ENCODE data around the gene THAP7.
"Not testable (repeated sequence)": the region's sequence is repeated elsewhere in the genome, so short reads cannot be mapped to it uniquely, and the experiment has no call there.

THAP7 gene

DNA sequence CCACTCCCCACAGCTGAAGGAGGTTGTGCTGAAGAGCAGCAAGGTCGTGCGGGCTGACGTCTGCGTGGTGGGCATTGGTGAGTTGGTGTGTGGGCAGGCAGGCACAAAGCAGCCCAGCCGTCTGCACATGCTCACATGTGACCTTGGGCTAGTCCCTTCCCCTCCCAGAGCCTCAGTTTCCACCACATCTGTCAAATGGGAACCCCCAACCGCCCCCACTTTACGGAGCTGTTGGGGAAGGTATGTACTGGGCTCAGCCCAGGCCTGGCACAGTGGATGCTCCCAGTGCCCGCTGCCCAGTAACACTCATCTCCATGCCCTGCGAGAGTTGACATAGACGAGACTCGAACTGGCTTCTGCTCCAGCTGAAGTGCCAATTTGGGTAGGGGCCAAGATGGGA, 24.9 kb downstream of the THAP7 start:
- DNase-seq: no peak

DNA sequence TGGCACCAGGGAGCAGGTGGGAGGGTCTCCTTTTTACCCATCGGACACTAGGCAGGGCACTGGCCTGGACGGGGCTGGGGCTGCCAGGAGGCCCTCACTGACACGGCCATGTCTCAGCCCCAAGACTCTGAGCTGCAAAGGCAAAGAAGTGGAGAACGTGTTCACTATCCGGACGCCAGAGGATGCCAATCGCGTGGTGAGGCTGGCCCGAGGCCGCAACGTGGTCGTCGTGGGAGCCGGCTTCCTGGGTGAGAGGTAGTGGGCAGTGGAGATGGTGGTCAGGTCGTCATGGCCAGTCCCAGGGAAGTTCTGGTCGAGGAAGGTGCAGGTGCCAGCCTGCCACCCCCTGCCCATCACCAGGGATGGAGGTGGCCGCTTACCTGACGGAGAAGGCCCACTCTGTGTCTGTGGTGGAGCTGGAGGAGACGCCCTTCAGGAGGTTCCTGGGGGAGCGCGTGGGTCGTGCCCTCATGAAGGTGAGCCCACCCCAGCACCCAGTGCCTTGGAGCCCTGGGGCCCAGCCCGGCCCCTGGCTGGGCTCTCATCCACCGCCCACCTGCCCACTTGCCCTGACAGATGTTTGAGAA, 25.5 kb downstream of the THAP7 start:
- DNase-seq: no peak

DNA sequence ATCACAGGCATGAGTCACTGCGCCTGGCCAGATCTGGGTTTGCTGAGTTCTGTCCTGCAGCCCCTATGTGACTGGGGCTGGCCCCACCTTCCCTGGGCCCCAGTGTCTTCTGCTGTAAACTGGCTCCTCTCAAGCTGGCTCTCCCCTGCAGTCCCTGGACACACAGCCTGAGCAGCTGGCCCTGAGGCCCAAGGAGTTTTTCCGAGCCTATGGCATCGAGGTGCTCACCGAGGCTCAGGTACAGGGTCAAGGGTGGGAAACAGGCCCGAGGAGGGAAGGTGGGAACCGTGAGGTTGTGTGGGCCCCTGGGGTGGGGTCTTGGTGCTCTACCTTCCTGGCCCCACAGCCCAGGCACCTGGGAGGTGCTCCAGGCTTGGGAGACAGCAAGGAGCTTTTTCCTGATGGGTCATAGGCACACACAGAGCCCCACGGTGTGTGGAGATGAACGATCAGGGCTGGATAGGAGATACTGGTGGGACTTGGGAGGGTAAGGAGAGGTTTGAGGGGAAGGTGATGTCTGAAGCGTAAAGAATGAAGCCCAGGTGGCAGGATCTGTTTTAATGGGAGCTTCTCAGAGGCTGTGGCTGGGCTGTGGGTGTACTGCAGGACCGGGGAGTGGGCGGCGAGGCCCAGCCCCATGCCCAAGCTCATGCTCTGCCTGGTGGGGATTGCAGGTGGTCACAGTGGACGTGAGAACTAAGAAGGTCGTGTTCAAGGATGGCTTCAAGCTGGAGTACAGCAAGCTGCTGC, 26.2 kb downstream of the THAP7 start:
- DNase-seq: no peak

DNA sequence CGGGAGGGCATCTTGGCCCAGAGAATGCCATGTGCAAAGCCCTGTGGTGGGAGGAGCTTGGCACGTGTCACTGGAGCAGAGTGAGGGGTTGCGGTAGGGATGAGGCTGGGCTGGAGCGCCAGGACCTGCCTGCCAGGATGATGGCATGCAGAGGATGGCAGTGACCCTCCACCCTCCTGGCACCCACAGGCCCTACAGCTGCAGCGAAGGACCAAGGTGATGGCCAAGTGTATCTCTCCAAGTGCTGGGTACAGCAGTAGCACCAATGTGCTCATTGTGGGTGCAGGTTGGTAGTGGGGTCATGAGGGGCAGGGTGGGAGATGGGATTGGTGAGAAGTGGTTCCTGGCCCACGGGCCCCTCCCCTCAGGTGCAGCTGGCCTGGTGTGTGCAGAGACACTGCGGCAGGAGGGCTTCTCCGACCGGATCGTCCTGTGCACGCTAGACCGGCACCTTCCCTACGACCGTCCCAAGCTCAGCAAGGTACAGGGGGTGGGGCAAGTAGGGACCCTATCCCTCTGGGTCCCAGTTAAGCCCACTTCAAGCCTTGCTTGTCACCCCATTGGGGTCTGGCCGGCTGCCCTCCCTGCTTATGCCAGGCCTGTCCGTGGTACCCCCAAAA, 27.5 kb downstream of the THAP7 start:
- DNase-seq: no peak

DNA sequence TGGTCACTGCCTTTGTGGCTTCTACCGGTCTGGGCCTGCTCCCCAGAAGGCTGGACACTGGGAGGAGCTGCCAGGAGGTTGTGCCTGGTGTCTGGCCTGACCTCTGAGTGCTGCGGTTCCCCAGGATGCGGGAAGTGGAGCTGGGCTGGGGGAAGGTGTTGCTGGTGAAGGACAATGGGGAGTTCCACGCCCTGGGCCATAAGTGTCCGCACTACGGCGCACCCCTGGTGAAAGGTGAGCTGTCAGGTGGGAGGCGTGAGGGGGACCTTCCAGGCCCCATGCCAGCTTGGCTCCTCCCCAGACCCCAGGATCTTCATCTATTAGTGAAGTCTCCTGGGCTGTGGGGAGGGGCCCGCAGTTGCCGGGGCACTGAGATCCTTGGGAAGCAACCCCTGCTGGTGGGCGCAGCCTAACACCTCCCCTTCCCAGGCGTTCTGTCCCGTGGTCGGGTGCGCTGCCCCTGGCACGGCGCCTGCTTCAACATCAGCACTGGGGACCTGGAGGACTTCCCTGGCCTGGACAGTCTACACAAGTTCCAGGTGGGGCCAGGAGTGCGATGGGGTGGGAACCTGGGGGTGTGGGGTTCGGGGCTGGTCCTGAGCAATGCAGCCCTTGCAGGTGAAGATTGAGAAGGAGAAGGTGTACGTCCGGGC, 28.2 kb downstream of the THAP7 start:
- DNase-seq: no peak

DNA sequence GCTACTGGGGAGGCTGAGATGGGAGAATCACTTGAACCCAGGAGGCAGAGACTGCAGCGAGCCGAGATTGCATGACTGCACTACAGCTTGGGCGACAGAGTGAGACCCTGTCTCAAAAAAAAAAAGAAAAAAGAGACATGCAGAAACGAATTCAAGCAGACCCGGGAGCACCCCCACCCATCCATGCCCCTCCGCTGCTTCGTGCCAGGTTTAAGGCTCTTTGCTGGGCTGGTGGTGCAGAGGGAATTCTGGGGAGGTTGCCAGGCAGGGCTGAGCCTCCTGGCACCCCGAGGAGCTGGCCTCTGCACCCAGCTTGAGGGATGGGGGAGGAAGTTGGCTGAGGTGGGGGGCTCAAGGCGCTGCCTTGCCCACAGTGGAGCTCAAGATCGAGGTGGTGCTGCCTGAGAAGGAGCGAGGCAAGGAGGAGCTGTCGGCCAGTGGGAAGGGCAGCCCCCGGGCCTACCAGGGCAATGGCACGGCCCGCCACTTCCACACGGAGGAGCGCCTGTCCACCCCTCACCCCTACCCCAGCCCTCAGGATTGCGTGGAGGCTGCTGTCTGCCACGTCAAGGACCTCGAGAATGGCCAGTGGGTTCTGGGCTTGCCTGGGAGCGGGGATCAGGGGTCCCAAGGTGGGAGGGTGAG, 28.9 kb downstream of the THAP7 start:
- DNase-seq: no peak

DNA sequence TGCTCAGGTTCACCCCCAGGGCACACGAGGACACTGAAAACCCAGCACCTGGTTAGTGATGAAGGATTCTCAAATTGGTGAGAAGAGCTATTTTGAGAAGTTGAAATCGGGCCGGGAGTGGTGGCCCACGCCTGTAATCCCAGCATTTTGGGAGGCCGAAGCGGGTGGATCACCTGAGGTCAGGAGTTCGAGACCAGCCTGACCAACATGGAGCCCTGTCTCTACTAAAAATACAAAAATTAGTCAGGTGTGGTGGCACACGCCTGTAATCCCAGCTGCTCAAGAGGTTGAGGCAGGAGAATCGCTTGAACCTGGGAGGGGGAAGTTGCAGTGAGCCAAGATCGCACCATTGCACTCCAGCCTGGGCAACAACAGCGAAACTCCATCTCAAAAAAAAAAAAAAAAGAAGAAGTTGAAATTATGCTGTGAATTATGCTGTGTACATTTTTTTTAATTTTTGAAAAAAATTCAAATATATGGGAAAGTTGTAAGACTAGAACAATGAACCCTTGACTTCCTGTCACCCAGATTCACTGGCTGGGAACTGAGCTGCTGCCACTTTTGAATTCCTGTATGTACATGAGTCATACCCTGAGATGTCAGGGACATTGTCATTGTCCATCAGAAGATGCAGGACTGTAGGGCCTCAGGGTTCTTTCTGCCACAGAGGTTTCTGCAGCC, 29.8 kb downstream of the THAP7 start:
- DNase-seq: not testable (repeated sequence)

DNA sequence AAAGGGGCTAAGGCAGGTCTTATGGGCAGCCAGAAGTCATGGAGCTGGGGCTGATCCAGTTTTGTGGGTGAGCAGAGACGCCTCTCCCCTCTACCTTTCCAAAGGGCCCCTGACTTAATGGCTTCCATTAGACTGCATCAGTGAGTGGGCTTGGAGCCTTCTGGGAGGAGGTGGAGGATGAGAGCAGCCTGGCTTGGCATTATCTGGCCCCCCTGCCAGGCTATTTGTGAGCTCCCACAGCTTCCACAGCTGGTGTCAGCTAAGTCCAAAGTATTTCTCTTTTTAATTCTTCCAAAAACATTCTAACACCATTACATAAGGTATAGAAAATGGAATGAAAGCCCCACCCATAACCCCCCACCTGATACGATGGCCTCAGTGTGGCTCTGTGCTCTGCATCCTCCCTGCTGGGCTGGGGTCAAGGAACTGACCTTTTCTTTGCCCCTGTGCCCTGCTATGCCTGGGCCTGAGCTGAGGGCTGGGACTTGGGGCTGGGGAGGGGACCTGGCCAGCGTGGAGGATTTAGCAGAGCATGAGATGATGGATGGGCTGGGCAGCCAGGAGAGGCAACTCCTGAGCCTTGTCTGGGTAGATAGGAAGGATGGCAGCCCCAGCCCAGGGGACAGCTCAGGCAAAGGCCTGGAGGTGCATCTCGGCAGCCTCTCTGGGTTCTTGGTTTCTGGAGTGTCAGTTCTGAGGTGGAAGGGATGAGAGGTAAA, 30.8 kb downstream of the THAP7 start:
- DNase-seq: no peak

DNA sequence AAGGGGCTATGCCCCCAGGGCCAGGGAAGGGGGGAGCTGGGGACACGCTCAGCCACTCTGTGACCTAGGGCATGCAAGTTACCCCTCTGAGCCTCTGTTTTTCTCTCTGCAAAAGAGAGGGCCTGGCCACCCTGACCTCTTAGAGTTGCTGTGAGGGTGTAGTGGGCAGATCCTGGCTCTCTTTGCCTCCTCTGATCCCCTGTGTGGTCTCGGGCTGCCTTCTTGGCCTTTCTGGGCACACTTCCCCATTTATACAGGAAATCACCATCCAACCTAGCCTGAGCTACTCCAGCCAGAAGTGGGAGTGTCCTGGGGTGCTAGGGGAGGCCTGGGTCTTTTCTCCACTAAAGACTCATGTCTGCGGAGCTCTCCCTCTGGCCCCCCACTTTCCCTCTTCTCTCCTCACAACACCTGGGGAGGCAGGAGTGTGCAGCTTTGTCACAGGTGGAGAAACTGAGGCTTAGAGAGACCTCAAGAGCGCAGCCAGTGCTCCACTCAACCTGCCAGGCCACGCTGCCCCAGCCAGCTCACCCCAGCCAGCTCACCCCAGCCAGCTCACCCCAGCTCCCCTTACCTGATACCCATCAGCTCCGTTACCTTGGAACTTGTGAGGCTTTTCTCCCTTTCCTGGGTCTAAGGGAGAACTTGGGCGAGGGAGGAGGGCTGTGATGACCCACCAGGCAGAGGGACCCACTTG, 33.5 kb downstream of the THAP7 start:
- DNase-seq: no peak

DNA sequence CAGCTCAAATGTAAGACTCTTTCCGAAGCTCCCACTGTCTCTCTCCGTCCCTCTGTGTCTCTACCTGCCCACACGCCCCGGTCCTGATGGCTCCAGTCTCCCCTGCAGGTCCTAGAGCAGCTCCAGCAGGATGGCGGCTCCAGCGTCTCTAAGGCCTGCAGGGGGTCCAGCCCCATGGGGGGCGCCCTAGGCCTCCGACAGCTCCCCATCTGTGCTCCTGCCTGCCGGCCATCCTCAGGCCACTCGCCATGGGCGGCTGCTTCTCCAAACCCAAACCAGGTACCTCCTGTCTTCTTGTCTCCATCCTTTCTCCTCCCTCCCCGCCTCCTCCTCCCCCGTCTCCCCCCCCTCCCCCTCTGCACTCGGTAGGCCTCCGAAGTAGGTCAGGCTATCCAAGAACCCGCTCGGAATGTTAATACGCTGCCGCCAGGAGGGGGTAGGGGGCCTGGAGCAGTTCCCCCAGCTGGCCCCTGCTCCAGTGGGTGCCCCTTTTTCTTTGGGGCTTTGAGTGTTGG, 34.2 kb downstream of the THAP7 start:
- no peak for DNase-seq

DNA sequence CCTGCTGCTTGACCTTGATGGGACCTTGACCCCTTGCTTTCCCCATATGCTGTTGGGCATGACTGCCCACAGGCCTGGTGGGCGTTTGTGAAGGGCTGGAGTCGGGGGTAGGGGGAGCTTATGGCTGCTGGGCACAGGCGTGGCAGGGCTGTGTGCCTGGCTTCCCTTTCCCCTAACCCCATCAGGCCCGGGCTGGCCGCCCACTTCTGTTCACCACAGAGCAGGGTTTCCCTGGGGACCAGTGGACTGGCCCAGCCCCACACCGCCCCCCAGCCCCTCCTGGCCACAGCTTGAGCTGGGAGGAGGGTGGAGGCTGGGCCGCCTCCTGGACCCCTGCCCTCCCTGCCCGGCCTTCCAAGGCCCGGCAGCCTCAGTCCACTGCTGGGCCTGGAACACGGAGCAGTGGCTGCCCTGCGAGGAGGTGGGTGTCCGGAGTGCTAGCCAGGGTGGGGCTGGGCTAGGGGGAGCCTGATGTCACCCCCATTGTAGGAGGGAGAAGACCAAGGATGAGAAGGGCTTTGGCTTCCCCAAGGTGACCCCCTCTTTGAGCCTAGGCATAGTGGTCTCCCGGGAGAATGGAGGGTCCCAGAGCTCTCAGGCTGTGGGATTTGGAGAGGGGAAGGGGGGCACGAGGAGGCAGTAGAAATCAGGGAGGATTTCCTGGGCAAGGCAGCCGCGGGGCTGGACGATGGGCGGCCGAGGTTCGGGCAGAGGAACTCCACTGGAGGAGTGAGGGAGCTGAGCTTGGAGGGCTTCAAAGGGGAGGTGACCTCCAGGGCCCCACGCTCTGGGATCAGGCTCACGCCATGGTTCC, 34.8 kb downstream of the THAP7 start, which contains the start of gene AIFM3:
Gene AIFM3 (plus strand): TSS at position 373 of the 814 bp plus-strand sequence. CDS start 690 bp downstream, outside the sequence.
- DNase-seq: no peak

DNA sequence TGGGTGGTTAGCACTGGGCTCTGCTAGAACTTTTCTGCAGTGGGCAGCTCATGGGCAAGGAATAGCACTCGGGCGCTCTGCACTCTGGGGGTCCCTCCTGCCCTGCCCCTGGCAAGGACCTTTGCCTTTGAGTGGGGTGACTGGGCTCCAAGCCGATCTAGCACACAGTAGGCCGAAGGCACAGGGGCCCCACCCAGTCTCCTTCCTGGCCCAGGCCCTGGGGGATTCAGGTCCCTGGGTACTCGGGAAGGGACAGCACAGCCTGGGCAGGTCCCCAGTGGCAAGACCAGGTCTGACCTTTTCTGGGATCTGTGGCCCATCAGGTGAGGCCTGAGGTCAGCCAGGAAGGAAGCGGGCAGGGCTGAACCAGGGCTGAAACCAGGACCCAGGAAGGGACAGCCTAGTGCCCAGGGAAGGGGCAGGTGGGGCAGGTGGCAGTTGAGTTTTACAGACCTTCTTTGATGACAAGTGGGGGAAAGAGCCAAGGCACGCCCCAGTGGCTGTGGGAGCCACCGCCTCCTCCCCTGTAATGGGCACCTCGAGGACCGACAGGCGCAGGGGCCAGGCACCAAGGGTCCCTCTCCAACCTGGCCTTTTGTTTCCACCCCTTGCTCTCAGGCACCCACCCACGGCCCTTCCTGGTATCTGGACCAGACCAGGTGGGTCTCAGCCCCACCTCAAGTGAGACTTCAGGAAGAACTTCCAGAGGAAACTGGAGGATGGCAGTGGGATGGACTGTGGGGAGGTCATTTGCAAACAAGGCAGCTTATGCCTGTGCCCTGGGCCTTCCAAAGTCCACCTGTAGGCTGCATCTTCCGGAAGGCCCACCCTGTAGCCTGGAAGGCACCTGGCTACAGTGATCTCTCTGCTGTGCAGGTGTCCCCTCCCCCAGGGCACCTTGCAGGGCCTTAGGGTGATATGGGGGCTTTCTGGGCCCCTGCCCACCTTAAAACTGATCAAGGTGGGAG, 35.7 kb downstream of the THAP7 start:
- no peak for DNase-seq

DNA sequence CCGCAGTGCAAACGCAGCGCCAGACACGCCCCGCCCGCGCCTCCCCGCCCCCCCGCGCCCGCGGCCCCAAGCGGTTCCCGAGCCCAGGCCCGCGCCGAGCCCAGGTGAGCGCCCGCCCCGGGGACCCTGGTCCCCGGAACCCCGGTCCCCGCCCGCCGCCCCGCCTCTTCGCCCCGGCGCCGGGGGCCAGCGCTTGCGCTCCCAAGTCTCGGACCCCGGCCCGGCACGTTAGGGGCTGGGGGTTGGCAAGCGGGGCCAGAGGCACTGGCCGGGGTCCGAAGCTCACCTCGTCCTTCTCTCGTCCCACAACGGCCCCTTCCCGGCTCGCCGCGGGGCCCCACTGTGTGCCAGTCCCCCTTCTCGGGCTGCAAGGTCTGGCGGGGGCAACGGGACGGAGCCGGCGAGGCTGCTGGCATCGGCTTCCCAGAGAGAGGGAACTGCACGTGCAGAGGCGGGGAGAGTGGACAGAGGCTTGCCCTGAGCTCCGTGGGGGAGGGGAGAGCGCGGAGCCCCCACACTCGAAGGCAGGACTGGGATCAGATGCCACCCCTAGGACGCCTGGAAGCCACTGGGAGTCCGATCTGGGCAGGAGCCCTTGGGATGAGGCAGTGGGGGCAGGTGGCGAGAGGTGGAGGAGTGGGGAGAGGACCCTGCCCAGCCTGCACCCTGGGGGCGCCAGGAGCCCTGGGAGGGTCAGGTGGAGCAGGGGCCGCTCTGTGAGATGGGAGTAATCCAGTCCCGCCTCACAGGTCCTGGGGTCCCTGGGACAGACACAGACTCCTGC, 36.6 kb downstream of the THAP7 start:
- DNase-seq: no peak

DNA sequence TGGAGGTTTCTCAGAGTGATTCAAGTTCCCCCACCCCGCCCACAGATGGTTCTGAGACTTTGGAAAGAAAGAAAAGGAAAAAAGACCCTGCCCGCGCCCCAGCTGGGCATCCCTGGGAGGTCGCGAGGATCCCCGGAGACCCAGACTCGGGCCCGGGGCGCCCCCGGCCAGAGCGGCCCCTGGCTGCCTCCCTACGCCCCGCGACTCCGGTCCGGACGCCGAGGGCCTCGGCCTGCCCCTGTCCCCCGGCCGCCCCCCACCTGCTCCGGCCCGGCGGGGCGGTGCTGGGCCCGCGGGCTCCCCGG, 37.2 kb downstream of the THAP7 start:
- no peak for DNase-seq

DNA sequence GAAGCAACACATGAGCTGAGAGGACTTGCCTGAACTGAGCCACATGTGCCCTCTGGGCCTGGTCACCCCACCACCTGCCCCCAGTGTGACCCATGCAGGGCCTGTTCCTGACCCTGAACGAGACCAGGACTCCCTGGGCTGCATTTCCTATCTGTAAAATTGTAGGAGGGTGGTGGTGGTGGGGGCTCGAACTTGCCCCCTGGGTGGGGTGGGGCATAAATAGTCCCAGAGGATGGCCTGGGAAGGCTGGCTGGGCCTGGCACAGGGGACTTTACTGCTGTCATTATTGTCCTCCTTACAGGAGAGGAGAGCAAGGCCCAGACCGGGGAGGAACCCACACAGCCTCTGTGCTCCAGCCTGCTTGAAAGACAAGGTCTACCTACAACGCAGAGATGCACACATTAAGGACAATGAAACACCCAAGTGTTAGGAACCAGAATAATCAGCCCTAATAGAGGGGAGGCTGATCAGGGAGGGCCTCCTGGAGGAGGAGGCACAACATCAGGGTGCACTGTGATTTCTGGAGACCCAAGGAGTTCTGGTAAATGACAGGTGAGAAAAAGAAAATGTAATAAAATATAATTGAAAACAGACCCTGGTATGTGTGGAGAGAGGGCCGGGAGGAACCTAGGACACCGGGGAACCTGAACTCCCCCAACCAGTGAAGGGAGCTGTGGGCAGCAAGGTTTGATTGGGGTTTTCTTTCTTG, 37.7 kb downstream of the THAP7 start:
- no peak for DNase-seq

DNA sequence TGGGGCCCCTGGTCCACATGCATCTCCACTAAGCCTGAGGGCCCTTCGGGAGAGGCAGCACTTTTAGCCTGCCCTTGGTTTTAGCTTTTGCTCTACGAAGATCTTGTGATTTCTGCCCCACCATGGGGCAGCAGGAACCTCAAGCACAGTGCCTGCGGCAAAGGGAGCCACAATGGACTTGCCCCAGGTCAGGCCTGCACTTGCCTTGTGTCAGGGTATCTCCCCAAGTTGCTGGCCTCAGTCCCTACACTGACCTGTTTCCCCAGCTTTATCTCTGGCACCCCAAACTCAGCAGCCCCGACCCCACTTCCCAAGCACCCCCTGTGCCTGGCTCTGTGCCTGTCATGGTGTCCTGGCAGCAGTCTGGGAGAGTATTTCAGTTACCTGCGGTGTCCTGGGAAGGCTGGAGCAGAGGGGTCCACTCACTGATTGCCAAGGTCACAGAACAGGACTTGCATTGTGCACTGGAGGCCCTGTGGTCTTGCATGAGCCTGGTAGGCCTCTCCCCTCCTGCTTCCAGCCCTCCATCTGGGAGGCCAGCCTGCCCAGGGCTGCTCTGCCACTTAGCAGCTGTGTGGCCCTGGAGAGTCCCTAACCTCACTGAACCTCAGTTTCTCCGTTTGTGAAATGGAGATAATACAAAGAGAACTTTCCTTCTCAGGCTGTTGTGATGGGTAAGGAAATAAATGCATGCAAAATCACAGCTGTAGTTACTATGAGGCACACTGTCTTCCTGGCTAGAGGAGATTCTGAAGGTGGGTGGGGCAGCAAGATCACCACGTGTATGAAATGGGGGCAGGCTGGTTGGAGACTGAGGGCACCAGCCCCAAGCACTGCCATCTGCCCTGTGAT, 38.5 kb downstream of the THAP7 start:
- DNase-seq: no peak

Data from activated effector memory CD4-positive, alpha-beta T cell treated with anti-CD3 and anti-CD28 coated beads, Interleukin-2, amount 50 U/mL, for 16 hours (primary cell).